ENCODE measurements around the gene HEATR5A.
"Not testable (repeated sequence)": the region's sequence is repeated elsewhere in the genome, so short reads cannot be mapped to it uniquely, and the experiment has no call there.

HEATR5A gene

DNA sequence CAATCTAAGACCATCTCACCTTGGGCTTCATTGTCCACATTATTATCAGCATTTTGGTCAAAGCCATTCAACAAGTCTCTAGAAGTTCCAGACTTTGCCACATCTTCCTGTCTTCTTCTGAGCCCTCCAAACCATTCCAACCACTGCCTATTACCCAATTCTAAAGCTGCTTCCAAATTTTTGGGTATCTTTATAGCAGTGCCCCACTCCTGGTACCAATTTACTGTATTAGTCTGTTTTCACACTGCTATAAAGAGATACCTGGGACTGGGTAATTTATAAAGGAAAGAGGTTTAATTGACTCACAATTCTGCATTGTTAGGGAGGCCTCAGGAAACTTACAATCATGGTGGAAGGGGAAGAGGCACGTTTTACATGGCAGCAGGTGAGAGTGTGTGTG lies 89.0 kb downstream of the HEATR5A start:
- in situ Hi-C loops (cut with MboI; ENCODE audit: low sequenced_read_pairs) = not testable (repeated sequence)

DNA sequence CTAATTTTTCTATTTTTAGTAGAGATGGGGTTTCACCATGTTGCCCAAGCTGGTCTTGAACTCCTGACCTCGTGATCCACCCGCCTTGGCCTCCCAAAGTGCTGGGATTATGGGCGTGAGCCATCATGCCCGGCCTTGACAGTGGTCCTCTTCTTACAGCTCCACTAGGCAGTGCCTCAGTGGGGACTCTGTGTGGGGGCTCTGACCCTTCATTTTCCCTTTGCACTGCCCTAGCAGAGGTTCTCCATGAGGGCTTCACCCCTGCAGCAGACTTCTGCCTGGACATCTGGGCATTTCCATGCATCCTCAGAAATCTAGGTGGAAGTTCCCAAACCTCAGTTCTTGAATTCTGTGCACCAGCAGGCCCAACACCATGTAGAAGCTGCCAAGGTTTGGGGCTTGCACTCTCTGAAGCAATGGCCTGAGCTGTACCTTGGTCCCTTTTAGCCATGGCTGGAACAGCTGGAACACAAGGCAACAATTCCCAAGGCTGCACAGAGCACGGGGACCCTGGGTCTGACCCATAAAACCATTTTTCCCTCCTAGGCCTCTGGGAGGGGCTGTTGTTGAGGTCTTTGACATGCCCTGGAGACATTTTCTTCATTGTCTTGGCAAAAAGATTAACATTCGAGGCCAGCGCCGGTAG lies 90.4 kb downstream of the HEATR5A start:
- in situ Hi-C loops (cut with MboI; ENCODE audit: low sequenced_read_pairs) = not testable (repeated sequence)

DNA sequence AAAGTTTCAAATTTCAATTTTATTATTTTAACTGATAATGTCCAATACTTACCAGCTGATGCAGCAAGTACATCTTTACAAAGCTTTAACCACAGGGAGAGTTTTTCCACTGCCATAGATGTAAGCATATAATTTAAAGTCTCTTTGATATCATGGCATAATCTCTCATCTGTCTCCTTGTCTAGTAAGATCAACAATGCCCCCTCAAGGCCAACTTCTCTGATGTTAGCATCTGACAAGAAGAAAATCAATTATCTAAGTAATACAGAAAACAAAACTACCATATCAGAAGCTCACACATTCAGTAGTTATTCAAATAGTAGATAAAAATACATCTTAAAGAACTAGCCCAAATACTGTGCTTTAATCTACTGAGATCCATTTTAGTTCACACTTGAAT lies 94.2 kb downstream of the HEATR5A start:
- in situ Hi-C loops (cut with MboI; ENCODE audit: low sequenced_read_pairs) = no loop called here

GRCh38 chr14:31323419-31323818 lies 96.9 kb downstream of the HEATR5A start:
- in situ Hi-C loops (cut with MboI; ENCODE audit: low sequenced_read_pairs) = no loop called here

DNA sequence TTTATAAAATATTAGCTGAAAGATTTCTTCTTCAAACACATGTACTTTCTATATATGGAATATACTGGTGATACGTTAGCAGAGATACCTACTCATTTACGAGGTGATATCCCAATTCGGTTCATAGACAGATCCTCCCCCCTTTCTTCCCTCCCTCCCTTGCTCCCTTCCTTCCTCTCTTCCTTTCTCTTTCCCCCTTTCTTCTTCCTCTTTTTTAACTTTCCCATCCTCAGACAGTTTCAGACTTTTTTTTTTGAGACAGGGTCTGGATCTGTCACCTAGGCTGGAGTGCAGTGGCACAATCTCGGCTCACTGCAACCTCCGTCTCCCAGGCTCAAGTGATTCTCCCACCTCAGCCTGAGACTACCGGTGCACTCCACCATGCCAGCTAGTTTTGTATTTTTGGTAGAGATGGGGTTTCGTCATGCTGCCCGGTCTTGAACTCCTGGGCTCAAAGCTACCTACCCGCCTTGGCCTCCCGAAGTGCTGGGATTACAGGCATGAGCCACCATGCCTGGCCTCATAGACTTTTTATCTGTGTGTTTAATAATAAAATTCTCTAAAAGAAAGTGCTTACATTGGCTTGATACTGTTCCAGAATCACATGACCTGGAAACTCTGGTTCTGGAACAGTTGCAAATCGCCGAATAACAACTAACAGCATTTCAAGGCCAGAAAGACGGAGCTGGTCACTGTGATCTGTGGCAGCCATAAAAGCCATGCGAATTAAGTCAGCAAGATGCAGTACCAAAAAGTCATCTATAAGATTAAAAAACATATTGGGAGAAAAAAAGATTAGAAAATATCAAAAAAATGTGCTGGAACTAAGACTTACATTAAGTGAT lies 99.2 kb downstream of the HEATR5A start:
- in situ Hi-C loops (cut with MboI; ENCODE audit: low sequenced_read_pairs) = no loop called here

DNA sequence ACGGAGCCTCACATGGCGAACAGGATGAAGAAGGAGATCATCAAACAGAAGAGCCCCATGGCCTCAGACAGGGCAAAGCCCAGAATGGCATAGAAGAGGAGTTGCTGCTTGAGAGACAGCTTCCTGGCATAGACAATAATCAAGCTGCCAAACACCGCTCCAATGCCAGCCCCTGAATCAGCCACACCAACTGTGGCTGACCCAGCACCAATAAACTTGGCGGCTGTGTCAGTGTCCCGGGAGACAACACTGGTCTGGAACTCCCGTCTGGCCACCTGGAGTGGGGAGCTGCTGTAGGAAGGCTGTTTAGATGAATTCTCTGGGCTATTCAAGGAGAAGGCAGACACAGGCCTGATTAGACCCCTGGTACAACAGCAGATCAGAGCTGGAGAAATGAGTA lies 100.1 kb downstream of the HEATR5A start:
- in situ Hi-C loops (cut with MboI; ENCODE audit: low sequenced_read_pairs) = no loop called here

- in situ Hi-C loops (cut with MboI; ENCODE audit: low sequenced_read_pairs) = no loop called here
These were observed 100.6 kb downstream of the HEATR5A start for GRCh38 chr14:31319701-31320100.

DNA sequence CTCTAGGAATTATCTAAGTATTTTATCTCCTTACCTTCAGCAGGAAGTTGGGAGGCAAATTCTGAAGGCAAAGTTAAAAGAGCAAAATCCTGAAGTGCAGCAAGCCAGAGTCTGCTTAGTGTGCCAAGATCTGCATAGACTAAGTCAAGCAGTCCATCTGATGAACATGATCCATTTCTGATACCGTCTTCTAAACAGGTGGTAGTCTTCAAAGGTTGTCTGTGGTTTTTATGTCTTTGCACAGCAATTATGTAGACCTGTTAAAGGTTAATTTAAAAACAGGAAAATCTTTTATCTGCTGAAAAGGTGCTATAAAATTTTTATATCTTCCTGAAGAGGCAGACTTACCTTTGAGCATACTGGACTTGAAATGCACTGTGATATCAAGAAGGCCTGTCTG lies 107.4 kb downstream of the HEATR5A start:
- in situ Hi-C loops (cut with MboI; ENCODE audit: low sequenced_read_pairs) = no loop called here

- in situ Hi-C loops (cut with MboI; ENCODE audit: low sequenced_read_pairs) = not testable (repeated sequence)
These were observed 108.0 kb downstream of the HEATR5A start for GRCh38 chr14:31312370-31312769.

DNA sequence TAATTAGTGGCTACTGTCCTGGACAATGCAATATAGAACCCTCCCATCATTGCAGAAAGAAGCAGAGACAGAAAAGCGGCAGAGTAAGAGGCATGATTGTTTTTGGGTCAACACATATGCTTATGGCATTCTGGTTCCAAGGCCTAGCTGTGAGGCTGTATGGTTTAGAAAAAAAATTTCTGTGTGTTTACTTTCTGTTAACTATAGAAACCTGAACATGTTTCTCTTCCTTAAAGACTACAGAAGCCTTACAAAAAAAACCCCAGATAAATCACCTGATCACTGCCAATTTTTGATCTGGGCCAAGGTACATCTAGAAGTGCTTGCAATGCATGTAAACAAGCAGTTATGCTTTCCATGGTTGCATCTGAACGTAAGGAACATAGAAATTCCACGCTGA lies 112.7 kb downstream of the HEATR5A start:
- in situ Hi-C loops (cut with MboI; ENCODE audit: low sequenced_read_pairs) = no loop called here

- in situ Hi-C loops (cut with MboI; ENCODE audit: low sequenced_read_pairs) = no loop called here
These were observed 113.2 kb downstream of the HEATR5A start for GRCh38 chr14:31307198-31307597.

DNA sequence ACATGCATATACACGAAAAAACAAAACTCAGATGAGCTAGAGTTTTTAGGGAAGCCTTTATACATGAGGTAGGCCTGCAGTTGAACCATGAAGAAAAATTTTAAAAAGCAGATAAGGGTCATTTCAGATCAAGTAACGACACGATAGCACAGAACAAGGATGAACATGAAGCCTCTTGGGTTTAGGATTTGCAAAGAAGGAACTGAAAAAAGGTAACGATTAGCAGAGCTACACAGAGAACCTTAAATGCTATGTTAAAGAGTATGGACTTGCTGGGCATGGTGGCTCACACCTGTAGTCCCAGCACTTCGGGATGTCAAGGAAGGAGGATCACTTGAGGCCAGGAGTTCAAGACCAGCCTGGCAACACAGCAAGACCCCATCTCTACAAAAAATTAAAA lies 116.7 kb downstream of the HEATR5A start:
- in situ Hi-C loops (cut with MboI; ENCODE audit: low sequenced_read_pairs) = no loop called here

- in situ Hi-C loops (cut with MboI; ENCODE audit: low sequenced_read_pairs) = no loop called here
These were observed 119.5 kb downstream of the HEATR5A start for GRCh38 chr14:31300883-31301282.

DNA sequence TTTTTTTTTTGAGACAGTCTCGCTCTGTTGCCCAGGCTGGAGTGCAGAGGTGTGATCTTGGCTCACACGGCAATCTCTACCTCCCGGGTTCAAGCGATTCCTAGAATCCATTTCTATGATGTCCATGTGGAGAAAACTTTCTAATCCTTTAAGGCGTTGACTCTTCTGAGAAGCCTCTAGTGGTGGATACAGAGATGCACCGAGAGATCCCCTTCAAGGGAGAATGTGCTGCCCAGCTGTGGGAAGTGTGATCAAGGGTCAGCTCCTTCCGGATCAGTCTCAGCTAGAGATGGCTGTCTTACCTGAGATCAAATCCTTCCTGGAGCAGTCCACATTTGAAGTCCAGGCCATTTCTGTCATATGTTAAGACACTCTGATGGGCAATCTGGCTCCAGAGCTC lies 120.1 kb downstream of the HEATR5A start:
- in situ Hi-C loops (cut with MboI; ENCODE audit: low sequenced_read_pairs) = no loop called here

DNA sequence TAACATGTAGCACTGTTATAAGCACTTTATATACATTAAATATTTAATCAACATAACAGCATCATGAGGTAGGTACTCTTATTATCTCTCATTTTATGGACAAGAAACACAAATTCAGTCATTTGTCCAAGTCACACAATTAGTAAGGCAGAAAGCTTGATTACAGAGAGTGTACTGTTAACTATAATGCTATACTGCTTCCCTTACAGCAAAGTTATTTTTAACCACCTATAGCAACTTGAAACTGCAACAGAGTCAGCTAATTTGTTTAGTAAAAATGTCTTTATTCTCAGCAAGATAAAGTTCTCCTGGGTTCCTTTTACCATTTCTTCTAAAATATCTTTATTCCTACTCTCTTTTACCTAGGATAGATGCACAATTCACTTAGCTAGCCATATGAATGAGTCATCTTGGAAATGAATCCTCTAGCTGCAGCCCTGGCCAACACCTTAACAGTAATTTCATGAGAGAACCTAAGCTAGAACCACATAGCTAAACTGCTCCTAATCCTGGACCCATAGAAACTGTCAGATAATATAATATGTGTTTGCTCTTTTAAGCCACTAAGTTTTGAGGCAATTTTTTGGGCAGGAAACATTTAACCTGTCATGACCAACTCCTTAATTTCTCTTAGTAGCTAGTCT lies 122.5 kb downstream of the HEATR5A start:
- in situ Hi-C loops (cut with MboI; ENCODE audit: low sequenced_read_pairs) = no loop called here

DNA sequence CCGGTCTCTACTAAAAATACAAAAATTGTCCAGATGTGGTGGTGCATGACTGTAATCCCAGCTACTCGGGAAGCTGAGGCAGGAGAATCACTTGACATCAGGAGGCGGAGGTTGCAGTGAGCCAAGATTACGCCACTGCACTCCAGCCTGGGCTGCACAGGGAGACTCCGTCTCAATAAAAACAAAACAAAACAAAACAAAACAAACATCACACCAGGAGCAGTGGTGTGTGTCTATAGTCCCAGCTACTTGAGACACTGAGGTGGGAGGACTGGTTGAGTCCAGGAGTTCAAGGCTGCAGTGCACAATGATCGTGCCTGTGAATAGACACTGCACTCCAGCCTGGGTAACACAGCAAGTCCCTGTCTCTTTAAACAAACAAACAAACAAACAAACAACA lies 123.2 kb downstream of the HEATR5A start:
- in situ Hi-C loops (cut with MboI; ENCODE audit: low sequenced_read_pairs) = no loop called here

- in situ Hi-C loops (cut with MboI; ENCODE audit: low sequenced_read_pairs) = no loop called here
These were observed 125.5 kb downstream of the HEATR5A start for GRCh38 chr14:31294746-31295405.

DNA sequence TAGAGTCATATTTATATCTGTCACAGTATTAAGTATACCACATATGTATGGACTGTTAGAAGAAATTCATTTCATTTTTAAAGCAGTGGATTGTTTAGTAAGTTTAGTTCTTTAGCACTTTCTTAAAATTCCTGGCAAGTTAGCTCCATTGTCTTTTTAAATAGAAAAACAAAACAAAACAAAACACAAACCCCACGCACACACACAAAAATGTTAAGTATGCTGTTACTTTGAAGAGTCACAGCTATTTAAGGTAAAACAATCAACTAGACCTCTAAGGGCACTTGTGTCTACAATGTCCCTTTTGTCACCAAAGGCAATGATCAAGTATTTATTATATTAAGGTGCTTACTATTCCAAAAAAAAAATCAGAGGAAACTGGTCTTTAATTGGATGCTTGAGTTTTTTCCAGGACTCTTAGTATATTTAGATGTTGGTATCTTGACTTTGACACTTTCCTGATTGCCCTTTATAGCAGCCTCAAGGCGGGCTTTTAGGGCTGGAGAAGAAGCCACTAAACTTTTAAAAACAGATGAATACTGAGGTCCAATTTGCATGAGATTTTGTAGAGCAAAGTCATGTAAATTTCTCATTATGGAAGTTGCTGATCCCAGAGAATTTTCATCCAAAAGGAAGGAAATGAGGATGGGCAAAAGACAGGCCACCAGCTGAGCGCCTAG lies 127.3 kb downstream of the HEATR5A start:
- in situ Hi-C loops (cut with MboI; ENCODE audit: low sequenced_read_pairs) = no loop called here

- in situ Hi-C loops (cut with MboI; ENCODE audit: low sequenced_read_pairs) = no loop called here
These were observed 129.1 kb downstream of the HEATR5A start for GRCh38 chr14:31291210-31291609.

GRCh38 chr14:31287294-31287972 lies 132.9 kb downstream of the HEATR5A start:
- in situ Hi-C loops (cut with MboI; ENCODE audit: low sequenced_read_pairs) = no loop called here

All from hTERT RPE-1 (cell line).